GM12873 (cell line): ENCODE measurements around the gene SLC5A6.

Source experiments
- TF ChIP-seq, protein P1 (sequence below): IDR thresholded peaks from 2 replicates; pipeline ENCODE4 v1.5.1; 2012; ENCODE audit warnings: low read depth, mild to moderate bottlenecking, moderate library complexity, low read length, control low read depth; ENCODE audit not compliant: insufficient read depth; ENCODE audit errors: missing control alignments

Gene SLC5A6

DNA sequence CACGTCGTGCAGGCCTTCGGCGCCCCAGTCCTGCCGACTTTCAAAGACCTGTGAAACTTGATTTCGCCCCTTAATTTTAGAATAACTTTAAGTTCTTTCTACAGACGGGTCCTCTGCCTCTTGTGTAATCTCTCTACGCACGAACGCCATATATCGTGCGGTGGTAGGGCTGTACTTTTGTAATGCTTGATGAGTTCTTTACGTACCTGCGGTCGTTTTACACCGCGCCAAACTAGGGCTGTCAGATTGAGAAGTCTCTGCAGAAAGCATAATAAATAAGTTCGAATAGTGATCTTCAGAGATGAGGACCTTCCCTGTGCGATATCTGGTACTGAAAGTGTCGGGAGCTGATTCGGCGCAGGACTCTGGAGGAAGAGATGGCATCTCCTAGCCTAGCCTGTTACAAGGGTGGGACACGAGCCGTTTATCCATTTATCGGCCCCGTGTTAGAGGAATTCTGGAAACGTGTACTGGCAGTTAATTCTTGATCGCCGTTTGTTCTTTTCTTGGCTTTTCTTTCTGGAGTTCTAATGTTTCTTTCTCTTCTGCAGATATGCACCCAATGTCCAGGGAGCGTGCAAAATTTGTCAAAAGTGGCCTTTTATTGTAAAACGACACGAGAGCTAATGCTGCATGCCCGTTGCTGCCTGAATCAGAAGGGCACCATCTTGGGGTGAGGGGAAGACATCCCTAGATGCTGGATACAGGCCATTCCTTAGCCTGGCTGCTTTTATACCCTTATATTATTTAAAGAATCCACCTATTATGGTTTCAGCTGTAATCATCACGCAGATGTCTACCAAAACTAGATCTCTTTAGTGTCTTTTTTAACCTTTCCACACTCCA, 781 bp upstream of the SLC5A6 start:
- TF ChIP-seq, protein P1, sequence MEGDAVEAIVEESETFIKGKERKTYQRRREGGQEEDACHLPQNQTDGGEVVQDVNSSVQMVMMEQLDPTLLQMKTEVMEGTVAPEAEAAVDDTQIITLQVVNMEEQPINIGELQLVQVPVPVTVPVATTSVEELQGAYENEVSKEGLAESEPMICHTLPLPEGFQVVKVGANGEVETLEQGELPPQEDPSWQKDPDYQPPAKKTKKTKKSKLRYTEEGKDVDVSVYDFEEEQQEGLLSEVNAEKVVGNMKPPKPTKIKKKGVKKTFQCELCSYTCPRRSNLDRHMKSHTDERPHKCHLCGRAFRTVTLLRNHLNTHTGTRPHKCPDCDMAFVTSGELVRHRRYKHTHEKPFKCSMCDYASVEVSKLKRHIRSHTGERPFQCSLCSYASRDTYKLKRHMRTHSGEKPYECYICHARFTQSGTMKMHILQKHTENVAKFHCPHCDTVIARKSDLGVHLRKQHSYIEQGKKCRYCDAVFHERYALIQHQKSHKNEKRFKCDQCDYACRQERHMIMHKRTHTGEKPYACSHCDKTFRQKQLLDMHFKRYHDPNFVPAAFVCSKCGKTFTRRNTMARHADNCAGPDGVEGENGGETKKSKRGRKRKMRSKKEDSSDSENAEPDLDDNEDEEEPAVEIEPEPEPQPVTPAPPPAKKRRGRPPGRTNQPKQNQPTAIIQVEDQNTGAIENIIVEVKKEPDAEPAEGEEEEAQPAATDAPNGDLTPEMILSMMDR: no peak

DNA sequence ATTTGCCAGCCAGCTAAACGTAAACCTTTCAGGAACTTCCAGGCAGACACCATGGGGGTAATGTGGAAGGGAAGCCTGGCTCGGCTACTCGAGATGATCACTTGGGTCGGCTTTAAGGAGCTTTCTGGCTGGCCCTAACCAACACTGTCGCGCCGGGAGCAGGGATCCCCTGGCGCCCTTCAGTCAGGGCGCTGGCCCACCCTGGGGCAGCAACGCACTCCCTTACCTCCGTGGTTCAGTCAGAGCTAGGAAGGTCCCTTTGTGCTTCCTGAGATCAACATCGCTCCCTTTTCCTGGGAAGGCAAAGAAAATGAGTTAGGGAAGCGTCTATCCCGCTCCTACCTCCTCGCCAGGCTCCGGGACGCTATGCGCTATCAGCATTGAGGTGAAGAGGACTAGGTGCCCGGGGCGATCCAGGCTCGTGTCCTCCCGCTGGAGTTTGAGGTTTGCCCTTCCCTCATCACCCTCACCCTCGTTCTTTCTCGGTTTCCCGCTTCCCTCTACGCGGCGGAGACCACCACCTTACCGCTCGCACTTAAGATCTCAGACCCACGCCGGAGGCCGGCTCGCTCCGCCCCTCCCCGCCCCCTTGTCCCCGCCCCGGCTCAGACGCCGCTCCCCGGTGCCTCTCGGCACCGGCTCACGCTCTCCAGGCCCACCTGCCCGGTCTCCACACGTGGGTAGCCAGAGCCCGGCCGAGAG, 676 bp downstream of the SLC5A6 start:
- TF ChIP-seq, protein P1: no peak

DNA sequence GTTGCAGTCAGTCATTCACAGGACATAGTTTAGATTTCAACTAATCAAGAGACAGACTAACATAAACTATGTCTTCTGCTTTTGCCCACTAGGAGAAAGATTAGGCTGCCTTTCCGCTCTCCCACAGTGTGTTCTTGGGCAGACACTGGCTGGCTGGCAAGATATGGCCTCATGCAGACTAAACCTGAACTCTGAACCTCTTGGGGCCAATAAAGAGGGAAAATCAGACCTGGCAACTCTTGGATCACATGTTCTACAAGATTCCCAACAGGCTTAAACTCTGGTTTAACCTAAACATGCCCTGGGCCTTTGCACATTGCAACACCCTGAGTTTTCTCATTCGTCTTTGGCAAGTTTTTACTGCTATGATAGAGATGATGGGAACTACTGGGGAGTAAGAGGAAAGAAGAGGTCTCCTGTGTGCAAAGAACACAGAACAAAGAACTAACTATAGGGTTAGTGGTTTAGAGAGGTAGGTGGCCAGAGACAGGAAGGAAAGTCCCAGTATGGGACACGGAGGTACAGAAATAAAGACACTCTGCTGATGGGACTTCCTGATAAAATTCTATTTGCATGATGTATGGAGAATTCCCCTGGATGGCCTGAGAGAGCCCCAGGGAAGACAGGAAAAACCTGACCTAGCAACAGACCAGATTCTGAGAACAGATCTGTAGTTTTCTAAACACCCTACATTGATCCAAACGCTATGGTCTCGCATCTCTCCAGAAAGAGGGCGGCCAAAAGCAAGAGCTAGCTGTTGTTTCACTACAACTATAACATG, 2.3 kb downstream of the SLC5A6 start:
- TF ChIP-seq, protein P1: no peak

DNA sequence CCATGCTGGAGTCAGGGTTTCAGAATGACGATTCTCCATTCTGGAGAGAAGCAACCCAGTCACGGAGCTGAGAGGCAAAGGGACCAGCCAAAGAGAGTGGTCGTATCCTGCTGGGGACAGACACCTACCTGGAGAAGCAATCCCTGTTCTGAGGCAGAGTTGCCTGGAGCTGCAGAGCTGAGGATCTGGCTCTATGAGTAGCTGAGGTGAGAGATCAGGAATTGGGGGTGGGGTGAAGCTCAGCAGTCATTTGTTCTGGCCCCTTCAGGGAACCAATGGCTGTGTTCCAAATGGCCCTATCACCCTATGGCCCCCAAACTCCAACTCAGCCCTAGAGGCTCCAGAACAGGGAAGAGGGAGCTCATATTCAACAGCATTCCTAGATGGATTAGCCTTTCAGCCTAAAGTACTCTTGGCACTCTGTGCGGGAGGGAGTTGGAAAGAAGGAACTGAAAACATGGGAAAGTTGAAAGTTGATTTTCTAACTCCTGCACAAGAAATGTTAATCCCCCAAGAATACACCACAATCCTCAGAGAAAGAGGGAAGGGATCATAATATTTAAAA, 3.5 kb downstream of the SLC5A6 start:
- TF ChIP-seq, protein P1: no peak

DNA sequence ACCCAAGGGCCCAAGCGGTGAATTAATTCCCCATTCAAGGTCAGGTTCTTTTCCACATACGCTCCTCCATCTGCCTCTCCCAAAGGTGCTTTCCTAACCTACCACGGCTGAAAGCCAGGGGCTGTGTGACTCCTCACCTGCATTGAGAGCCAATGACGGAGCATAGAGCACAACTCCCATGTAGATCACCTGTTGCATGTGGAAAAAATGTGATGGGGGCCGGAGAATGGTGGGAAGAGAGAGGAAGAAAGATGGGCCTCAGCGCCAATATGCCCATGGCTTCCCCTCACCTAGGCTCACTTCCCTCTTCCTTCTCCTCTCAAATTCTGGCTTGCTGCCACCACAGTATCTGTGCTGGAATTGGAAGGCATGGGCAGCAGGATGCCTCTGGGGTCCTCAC, 5.7 kb downstream of the SLC5A6 start:
- TF ChIP-seq, protein P1: no peak

DNA sequence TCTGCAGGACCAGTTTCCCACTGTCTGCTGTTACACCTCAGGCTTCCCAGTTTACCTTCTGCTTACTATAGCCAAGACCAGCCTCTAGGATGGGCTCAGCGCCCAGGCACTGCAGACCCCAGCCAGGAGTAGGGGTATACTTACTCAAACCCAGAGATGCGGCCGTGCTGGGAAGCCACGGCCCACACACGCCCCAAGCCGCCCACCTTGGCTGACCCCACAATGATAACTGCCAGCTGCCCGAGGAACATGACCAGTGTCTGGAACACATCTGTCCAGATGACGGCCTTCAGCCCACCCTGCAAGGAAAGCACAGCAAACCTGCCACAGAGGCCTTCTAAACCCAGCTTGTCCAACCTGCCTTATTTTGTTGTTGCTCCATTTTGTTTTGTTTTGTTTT, 6.9 kb downstream of the SLC5A6 start:
- TF ChIP-seq, protein P1: no peak

DNA sequence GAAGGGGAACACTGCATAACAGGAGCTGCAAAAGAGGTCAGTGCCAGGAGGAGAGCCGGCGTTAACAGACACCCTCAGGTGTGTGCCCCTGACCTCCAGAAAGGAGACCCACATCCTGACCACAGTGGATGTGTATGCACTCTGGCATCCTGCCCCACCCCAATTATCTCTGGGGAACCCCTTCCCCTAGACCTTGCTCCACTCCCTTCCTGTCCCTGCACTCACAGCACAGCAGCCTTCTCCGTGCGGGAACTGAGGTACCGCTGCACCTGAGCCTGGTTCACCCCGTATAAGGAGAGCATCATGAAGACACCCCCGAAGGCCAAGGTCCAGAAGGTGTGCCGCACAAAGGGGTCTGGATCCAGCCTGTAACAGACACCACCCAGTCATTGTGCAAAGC, 7.5 kb downstream of the SLC5A6 start:
- TF ChIP-seq, protein P1: no peak
